Peyer's patch (tissue), 4 donors: ENCODE data around the gene PLPP7. TPM values are rescaled to one million over a fixed set of nuclear protein-coding genes. Genes with fewer than 3 reads are reported as not detected.

Experiments
- DNase-seq, 3 donors: peaks; one replicate each; pipeline ENCODE4 v3.0.0-alpha.2; 2017 to 2019
- H3K27ac ChIP-seq, 4 donors: fragments of 200-600 bp; sonication (generic); one replicate each; pipeline ENCODE4 v1.5.1; 2016 to 2019
- H3K27me3 ChIP-seq, 2 donors: fragments of 200-600 bp; sonication (generic); one replicate each; pipeline ENCODE4 v1.5.1; 2019
- H3K36me3 ChIP-seq, 3 donors: fragments of 200-600 bp; sonication (generic); one replicate each; pipeline ENCODE4 v1.5.1; 2016 to 2019
- H3K4me1 ChIP-seq, 4 donors: fragments of 200-600 bp; sonication (generic); one replicate each; pipeline ENCODE4 v1.5.1; 2016 to 2019
- H3K4me3 ChIP-seq, 4 donors: fragments of 200-600 bp; sonication (generic); 1 replicate in 3 of 4; 2 replicates in 1 of 4; pipeline ENCODE4 v1.5.1; 2016 to 2019; ENCODE audit warnings: mild to moderate bottlenecking in 1 of 4
- H3K9me3 ChIP-seq, 4 donors: fragments of 200-600 bp; sonication (generic); one replicate each; pipeline ENCODE4 v1.5.1; 2016 to 2019; ENCODE audit warnings: mild to moderate bottlenecking in 1 of 4
- POLR2A ChIP-seq, 2 donors: fragments of 450-650 bp; IDR thresholded peaks; one replicate each; pipeline ENCODE4 v1.5.1; 2017; ENCODE audit warnings: antibody characterized with exemption in 2 of 2, mild to moderate bottlenecking in 2 of 2, moderate library complexity in 2 of 2
- total RNA-seq, 4 donors: library from RNA; depleted of rRNA; stranded (reverse); fragments of >200 nt; gene quantifications; one replicate each; pipeline ENCODE4 v1.1.0, GENCODE V29; 2016
- TF ChIP-seq, protein P1 (sequence below), 6 experiments: fragments of 450-650 bp in 4 of 6; fragments of 200-600 bp in 2 of 6; sonication (generic) in 1 of 6; IDR thresholded peaks; one replicate each; pipeline ENCODE4 v1.5.1; 2017 to 2019; ENCODE audit warnings: antibody characterized with exemption in 6 of 6, mild to moderate bottlenecking in 3 of 6, moderate library complexity in 1 of 6

The PLPP7 gene
- total RNA-seq, 4 donors from 2014 or later: 1.3 to 3.3 (median 2.4) TPM

DNA sequence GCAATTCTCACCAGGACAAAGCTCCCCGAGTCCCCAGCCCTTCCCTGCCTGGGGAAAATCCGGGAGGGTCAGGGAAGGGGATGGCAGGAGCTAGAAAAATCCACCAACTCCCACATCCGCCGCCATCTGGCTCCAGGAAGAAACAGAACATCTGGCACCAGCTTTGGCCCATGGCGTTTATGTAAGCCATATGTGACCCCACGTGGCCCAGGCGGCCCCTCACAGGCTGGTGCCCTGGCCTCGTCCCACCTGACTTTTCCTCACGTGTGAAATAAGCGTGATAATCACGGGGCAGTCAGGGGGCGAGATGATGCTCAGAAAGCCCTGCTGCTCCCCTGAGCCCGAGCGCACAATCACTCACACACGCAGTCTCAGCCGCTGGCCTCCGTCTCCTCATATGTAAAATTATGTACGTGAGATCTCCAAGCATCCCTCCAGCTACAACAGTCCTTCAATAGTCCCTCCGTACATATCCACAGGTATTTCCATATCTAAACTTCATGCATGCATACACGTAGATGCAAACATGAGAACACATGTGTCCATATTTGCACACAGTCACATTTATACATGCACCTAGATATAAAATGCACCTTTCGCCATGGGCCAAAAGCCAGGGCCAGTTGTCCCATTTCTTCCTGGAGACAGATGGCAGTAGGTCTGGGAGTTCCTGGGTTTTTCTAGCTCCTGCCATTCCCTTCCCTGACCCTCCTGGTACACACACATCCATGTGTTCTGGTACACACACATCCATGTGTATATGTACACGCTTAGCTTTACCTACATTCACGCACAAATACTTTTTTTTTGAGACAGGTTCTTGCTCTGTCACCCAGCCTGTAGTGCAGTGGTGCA, 28.9 kb downstream of the PLPP7 start:
- H3K27ac ChIP-seq: no peak overlapping the region
- H3K9me3 ChIP-seq: no peaks in the 10 kb centered on the region
- no peak for DNase-seq
- H3K4me3 ChIP-seq: no peak overlapping the region
- no peaks in the 10 kb centered on the region for H3K36me3 ChIP-seq
- no peak for TF ChIP-seq POLR2A (IDR thresholded peaks at IDR 0.05)
- TF ChIP-seq, protein P1, sequence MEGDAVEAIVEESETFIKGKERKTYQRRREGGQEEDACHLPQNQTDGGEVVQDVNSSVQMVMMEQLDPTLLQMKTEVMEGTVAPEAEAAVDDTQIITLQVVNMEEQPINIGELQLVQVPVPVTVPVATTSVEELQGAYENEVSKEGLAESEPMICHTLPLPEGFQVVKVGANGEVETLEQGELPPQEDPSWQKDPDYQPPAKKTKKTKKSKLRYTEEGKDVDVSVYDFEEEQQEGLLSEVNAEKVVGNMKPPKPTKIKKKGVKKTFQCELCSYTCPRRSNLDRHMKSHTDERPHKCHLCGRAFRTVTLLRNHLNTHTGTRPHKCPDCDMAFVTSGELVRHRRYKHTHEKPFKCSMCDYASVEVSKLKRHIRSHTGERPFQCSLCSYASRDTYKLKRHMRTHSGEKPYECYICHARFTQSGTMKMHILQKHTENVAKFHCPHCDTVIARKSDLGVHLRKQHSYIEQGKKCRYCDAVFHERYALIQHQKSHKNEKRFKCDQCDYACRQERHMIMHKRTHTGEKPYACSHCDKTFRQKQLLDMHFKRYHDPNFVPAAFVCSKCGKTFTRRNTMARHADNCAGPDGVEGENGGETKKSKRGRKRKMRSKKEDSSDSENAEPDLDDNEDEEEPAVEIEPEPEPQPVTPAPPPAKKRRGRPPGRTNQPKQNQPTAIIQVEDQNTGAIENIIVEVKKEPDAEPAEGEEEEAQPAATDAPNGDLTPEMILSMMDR (IDR thresholded peaks at IDR 0.05): no peak
- H3K27me3 ChIP-seq: no peaks in the 10 kb centered on the region
- H3K4me1 ChIP-seq: no peaks in the 10 kb centered on the region

DNA sequence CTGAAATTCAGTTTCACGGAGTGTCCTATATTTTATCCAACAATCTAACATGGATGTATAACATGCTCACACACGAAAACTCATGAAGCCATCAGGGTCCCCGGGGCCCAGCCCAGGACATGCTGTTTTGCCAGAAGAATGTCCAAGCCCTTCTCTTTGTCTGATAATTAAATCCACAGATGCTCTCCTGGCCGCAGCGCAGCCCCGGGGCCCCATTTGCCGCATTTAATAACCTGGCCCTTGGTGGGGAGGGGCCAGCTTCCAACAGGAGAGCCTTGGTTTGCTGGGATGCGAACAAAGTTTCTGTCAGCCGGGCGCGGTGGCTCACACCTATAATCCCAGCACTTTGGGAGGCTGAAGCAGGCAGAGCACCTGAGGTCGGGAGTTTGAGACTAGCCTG, 30.0 kb downstream of the PLPP7 start:
- Histone ChIP-seq H3K4me3 (no peak overlapping the region), H3K9me3 (no peaks in the 10 kb centered on the region), H3K4me1 (no peaks in the 10 kb centered on the region), H3K36me3 (no peaks in the 10 kb centered on the region), H3K27me3 (no peaks in the 10 kb centered on the region), H3K27ac (no peak overlapping the region)
- TF ChIP-seq, protein P1 (IDR thresholded peaks at IDR 0.05): no peak
- TF ChIP-seq POLR2A (IDR thresholded peaks at IDR 0.05): no peak
- no peak for DNase-seq

DNA sequence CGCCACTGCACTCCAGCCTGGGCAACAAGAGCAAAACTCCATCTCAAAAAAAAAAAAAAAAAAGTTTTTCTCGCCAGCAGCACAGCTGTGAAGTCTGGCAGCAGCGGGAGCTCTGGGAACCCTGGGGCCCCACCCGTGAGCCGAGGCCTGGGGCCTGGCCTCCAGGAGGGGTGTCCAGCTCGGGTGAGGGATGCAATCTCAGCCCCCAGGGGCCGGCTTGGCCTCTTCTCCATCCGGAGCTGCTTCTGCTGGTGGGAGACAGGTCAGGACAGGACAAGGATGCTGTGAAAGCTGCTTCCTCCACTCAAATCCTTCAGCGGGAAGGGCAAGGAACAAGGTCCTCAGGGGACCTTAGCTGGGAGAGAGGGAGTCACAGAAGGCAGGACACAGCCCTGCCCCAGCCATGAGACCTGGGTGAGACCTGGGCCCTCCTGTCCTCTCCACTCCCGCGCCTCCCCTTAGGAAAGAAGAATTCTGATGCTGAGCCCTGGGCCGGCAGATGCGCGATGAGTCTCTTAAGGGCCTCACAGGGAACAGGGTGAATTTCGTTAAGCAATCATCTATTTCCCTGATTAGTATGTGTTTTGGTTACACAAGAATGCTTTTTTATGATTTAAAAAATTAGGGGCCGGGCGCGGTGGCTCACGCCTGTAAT, 30.6 kb downstream of the PLPP7 start:
- Histone ChIP-seq H3K4me1 (no peaks in the 10 kb centered on the region), H3K4me3 (no peak overlapping the region), H3K36me3 (no peaks in the 10 kb centered on the region), H3K27ac (no peak overlapping the region), H3K27me3 (no peaks in the 10 kb centered on the region), H3K9me3 (no peaks in the 10 kb centered on the region)
- TF ChIP-seq, protein P1 (IDR thresholded peaks at IDR 0.05): no peak
- no peak for TF ChIP-seq POLR2A (IDR thresholded peaks at IDR 0.05)
- DNase-seq: no peak

DNA sequence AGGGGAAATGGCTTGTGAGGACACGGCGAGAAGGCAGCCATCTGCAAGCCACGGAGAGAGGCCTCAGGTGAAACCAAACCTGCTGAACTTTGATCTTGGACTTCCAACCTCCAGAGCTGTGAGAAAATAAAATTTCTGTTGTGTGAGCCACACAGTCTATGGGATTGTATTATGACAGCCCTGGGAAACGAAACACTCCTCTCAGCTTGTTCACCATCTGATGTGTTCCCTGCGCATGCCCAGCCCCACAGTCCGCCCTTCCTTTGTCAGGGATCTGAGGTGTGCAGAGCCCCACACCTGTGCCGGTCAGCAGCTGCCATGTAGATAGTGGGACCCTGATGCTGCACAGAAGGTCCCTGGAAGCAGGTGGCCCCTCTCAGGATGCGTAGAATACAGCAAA, 34.1 kb downstream of the PLPP7 start:
- no peak for DNase-seq
- no peak overlapping the region for H3K4me3 ChIP-seq
- TF ChIP-seq, protein P1 (IDR thresholded peaks at IDR 0.05): no peak
- no peak for TF ChIP-seq POLR2A (IDR thresholded peaks at IDR 0.05)
- H3K9me3 ChIP-seq: no peaks in the 10 kb centered on the region
- H3K27me3 ChIP-seq: no peaks in the 10 kb centered on the region
- H3K4me1 ChIP-seq: no peaks in the 10 kb centered on the region
- no peaks in the 10 kb centered on the region for H3K36me3 ChIP-seq
- no peak overlapping the region for H3K27ac ChIP-seq

DNA sequence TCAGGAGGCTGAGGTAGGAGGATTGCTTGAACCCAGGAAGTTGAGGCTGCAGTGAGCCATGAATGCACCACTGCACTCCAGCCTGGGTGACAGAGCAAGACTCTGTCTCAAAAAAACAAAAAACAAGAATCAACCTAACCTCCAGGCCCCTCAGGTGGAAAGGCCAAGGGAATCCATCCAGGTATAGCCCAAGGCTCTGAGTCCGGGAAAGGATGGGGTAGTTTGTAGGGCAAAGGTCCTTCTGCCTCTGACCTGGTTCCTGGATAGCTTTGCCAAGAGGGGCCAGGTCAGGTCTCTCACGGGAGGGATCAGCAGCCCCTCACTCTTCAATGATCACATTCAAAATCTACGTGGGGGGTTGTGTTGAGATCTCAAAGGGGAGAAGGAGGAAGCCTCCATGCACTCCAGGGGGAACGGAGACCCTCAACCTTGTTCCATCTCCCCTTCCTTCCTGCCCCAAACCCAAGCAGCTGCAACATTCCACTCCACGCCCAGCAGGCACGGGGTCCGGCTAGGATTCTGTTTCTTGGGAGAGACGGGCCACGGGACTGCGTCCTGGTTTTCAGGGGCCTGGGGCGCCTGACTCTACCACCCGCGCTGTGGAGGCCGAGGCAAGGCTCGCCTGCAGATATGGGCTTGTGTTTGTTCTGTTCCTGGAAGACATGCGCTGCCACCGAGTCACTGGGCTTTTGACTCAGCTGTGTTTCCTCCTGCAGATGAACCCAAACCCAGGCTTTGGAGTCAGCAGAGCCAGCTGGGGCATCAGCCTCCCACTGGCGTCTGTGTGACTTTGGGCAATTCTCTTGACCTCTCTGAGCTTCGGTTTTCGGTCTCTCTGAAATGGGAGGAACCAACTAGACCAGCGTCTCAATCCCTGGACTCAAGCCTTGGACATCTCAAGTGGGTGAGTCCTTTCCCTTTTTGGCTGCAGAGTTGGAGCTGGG, 35.5 kb downstream of the PLPP7 start:
- DNase-seq: no peak
- no peaks in the 10 kb centered on the region for H3K27me3 ChIP-seq
- H3K27ac ChIP-seq: no peak overlapping the region
- TF ChIP-seq, protein P1 (IDR thresholded peaks at IDR 0.05): no peak
- no peak for TF ChIP-seq POLR2A (IDR thresholded peaks at IDR 0.05)
- H3K4me1 ChIP-seq: no peaks in the 10 kb centered on the region
- no peak overlapping the region for H3K4me3 ChIP-seq
- no peaks in the 10 kb centered on the region for H3K9me3 ChIP-seq
- H3K36me3 ChIP-seq: no peaks in the 10 kb centered on the region
